HepG2 (cell line): ENCODE measurements around the gene NEBL. TPM values are rescaled to one million over a fixed set of nuclear protein-coding genes. Genes with fewer than 3 reads are reported as not detected.

ENCODE experiments used
- ATAC-seq: fragments of 200-7000 bp; cut with Tn5 transposase; 3 replicates; pipeline ENCODE4 v1.9.1; 2020; ENCODE audit warnings: mild to moderate bottlenecking, moderate library complexity
- BruUV-seq: library from RNA; stranded (reverse); fragments of 400-500 nt; replicated peaks from 2 replicates; lab custom pipeline; 2021; lab: Mats Ljungman, UMichigan
- CTCF ChIA-PET: fragments of 300-600 bp; formaldehyde crosslinking; extraction: SDS; loops from one replicate; lab custom pipeline; 2021; ENCODE audit warnings: low total read pairs, inconsistent platforms, low intra/inter-chr PET ratio; lab: Yijun Ruan, JAX
- POLR2A ChIA-PET: fragments of 350-600 bp; sonication (Branson Sonifier 250); formaldehyde crosslinking; loops from one replicate; lab custom pipeline; 2020; ENCODE audit warnings: antibody characterized with exemption, inconsistent platforms; lab: Yijun Ruan, JAX
- DNase-seq: peaks from one replicate; pipeline ENCODE4 v3.0.0-alpha.2; 2015; ENCODE audit warnings: low spot score
- FAIRE-seq: peaks from 3 replicates; lab custom pipeline; 2011; peaks lifted over from hg19 to GRCh38; lab: Jason Lieb, UNC
- H2AFZ ChIP-seq: one replicate; pipeline ENCODE4 v1.6.1; 2011; ENCODE audit warnings: low read length, inconsistent platforms
- H3K27ac ChIP-seq: fragments of 300-600 bp; 3 replicates; pipeline ENCODE4 v1.8.0; 2011; ENCODE audit warnings: mixed run types, mild to moderate bottlenecking, mixed read lengths, low read length, inconsistent platforms; ENCODE audit not compliant: insufficient read depth; ENCODE audit errors: extremely low read length
- H3K27me3 ChIP-seq, 2 experiments: fragments of 200-600 bp in 1 of 2; 2 replicates in 1 of 2; 3 replicates in 1 of 2; pipeline versions ENCODE4 v1.6.0 to v1.8.0; 2011; ENCODE audit warnings: low read length in 2 of 2, mild to moderate bottlenecking in 2 of 2, moderate library complexity in 2 of 2, inconsistent platforms in 1 of 2; ENCODE audit not compliant: insufficient read depth in 2 of 2, control insufficient read depth in 1 of 2
- H3K36me3 ChIP-seq, 2 experiments: fragments of 200-600 bp in 1 of 2; replicated peaks in 1 of 2; 2 replicates in 1 of 2; 3 replicates in 1 of 2; pipeline versions ENCODE4 v1.5.1 to v1.8.0; 2011; ENCODE audit warnings: low read length in 2 of 2, inconsistent platforms in 1 of 2; ENCODE audit not compliant: insufficient read depth in 2 of 2, control insufficient read depth in 1 of 2
- H3K4me1 ChIP-seq: 2 replicates; pipeline ENCODE4 v1.5.1; 2012; ENCODE audit warnings: low read length, inconsistent platforms; ENCODE audit not compliant: insufficient read depth
- H3K4me2 ChIP-seq: 2 replicates; pipeline ENCODE4 v1.6.0; 2011; ENCODE audit warnings: low read depth, low read length, inconsistent platforms
- H3K4me3 ChIP-seq, 3 experiments: fragments of 200-600 bp in 1 of 3; sonication (generic), shearing (Covaris generic) in 1 of 3; replicated peaks in 1 of 3; 2 replicates each; pipeline ENCODE4 v1.5.1; 2011 to 2016; ENCODE audit warnings: low read length in 3 of 3, inconsistent platforms in 2 of 3, low read depth in 2 of 3, mild to moderate bottlenecking in 2 of 3, control low read depth in 1 of 3, mixed read lengths in 1 of 3; ENCODE audit not compliant: insufficient read depth in 1 of 3
- H3K79me2 ChIP-seq: one replicate; pipeline ENCODE4 v1.6.1; 2011; ENCODE audit warnings: low read length, inconsistent platforms; ENCODE audit not compliant: insufficient read depth
- H3K9ac ChIP-seq: 2 replicates; pipeline ENCODE4 v1.6.0; 2011; ENCODE audit warnings: mild to moderate bottlenecking, low read depth, low read length, inconsistent platforms; ENCODE audit not compliant: insufficient read depth
- H3K9me3 ChIP-seq: 2 replicates; pipeline ENCODE4 v1.5.1; 2012; ENCODE audit warnings: mild to moderate bottlenecking, low read length
- H4K20me1 ChIP-seq: 2 replicates; pipeline ENCODE4 v1.6.0; 2011; ENCODE audit warnings: inconsistent platforms, mild to moderate bottlenecking, low read length, moderate library complexity; ENCODE audit not compliant: insufficient read depth
- CEBPB ChIP-seq: IDR thresholded peaks from 2 replicates; pipeline ENCODE4 v1.6.1; 2011; ENCODE audit warnings: low read depth, low read length, improper control_type of control experiment, borderline replicate concordance
- CEBPG ChIP-seq: IDR thresholded peaks from 2 replicates; pipeline ENCODE4 v1.6.1; 2016
- FOXA3 ChIP-seq: IDR thresholded peaks from 2 replicates; pipeline ENCODE4 v1.6.1; 2016; ENCODE audit warnings: missing genetic modification reagents, missing compliant biosample characterization
- MAFG ChIP-seq: sonication (generic); formaldehyde crosslinking; IDR thresholded peaks from 2 replicates; pipeline ENCODE4 v1.5.1; 2020; ENCODE audit warnings: mild to moderate bottlenecking, missing genetic modification reagents
- POLR2G ChIP-seq: fragments of 200-400 bp; formaldehyde crosslinking; IDR thresholded peaks from 2 replicates; pipeline ENCODE4 v1.6.1; 2018; ENCODE audit warnings: mild to moderate bottlenecking, low read depth, low read length, moderate library complexity
- SMAD1 ChIP-seq: sonication (generic); formaldehyde crosslinking; IDR thresholded peaks from 2 replicates; pipeline ENCODE4 v1.4.0; 2020; ENCODE audit warnings: missing genetic modification reagents, low read depth, mild to moderate bottlenecking, borderline replicate concordance
- ZNF263 ChIP-seq: sonication (generic); formaldehyde crosslinking; IDR thresholded peaks from 2 replicates; pipeline ENCODE4 v1.4.0; 2020; ENCODE audit warnings: missing genetic modification reagents
- ZNF367 ChIP-seq: sonication (generic); formaldehyde crosslinking; IDR thresholded peaks from 2 replicates; pipeline ENCODE4 v1.4.0; 2020; ENCODE audit warnings: missing genetic modification reagents, borderline replicate concordance
- ZNF883 ChIP-seq: sonication (generic); formaldehyde crosslinking; IDR thresholded peaks from 2 replicates; pipeline ENCODE4 v1.5.1; 2020; ENCODE audit warnings: mild to moderate bottlenecking, missing genetic modification reagents; ENCODE audit errors: not compliant biosample characterization
- whole genome bisulfite sequencing: methylation state at CpG from one replicate; pipeline ENCODE4 v1.1.6; 2017; ENCODE audit warnings: low lambda C conversion rate; 5-methylcytosine and 5-hydroxymethylcytosine counted together
- in situ Hi-C: cut with HindIII; loops from 2 replicates; pipeline ENCODE4 v1.10.0; 2017; ENCODE audit warnings: low pct_unique_long_range_greater_than_20kb; ENCODE audit not compliant: extremely low pct_ligation_motif_present
- intact Hi-C: fragments of 100-400 bp; cut with micrococcal nuclease; formaldehyde crosslinking; loops from one replicate; pipeline ENCODE4 v1.10.0; 2022; ENCODE audit not compliant: unreplicated experiment
- polyA plus RNA-seq, 8 experiments: library from polyadenylated mRNA; depleted of rRNA in 3 of 8; stranded (reverse) in 7 of 8; unstranded in 1 of 8; fragments of >200 nt; fragmentation: Illumina TruSeq in 4 of 8; extraction: Trizol in 4 of 8; gene quantifications; 2 replicates each; pipeline versions ENCODE4 v1.2.1 to v1.2.3, GENCODE V29; 2011 to 2016; ENCODE audit warnings: low read depth in 4 of 8, missing spikeins in 1 of 8, mixed read lengths in 1 of 8; ENCODE audit not compliant: insufficient read depth in 1 of 8
- small RNA-seq, 3 experiments: library from RNA; depleted of rRNA; stranded (forward); fragments of <200 nt; gene quantifications; one replicate each; pipeline ENCODE3, GENCODE V24; 2012; ENCODE audit warnings: low read depth in 2 of 3, low replicate concordance in 1 of 3; ENCODE audit not compliant: insufficient read length in 3 of 3, insufficient read depth in 2 of 3
- total RNA-seq, 5 experiments: library from RNA; depleted of rRNA; stranded (reverse); fragments of >200 nt; fragmentation: Illumina TruSeq; extraction: Trizol; gene quantifications; 2 replicates each; pipeline ENCODE4 v1.2.3, GENCODE V29; 2016; ENCODE audit warnings: low read depth in 1 of 5
- TF ChIP-seq, protein P1 (sequence below): sonication (generic); formaldehyde crosslinking; IDR thresholded peaks from 2 replicates; pipeline ENCODE4 v1.8.0; 2022; ENCODE audit warnings: low read depth, missing genetic modification reagents

The NEBL gene
- total and polyA plus RNA-seq, 2 of the 13 experiments (the other 11 are each of a cell fraction or from before 2014, with no cell fraction given), result not detected

DNA sequence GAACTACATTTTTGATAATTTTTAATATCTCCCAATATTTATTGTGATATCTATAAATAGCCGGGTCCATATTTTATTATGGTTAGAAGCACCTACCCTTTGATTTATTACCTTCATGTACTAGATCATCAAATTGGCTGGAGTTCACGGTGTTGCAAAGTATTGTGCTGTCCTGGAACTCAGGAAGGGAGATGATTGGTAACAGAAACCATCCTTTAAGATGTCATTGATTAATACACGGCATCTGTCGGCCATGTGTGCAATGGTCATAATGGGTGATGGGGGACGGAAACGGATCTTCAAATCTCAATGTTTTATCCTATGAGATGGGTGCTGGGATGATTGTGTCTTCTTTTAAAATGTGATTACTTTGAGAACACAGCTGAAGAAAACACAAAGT, 157.0 kb downstream of the NEBL start:
- in situ Hi-C loops, result no loop called here
- no peak for FAIRE-seq
- no peak overlapping the region for H3K9ac ChIP-seq
- no peaks in the 10 kb centered on the region for H3K36me3 ChIP-seq
- H4K20me1 ChIP-seq, result no peaks in the 10 kb centered on the region
- no peak for DNase-seq
- H3K27me3 ChIP-seq, result peaks cover 0 to 3% of the 10 kb centered on the region in 2 experiments; a peak in 1 of 5 replicates
- TF ChIP-seq FOXA3 (CRISPR knock-in tag), result no peak
- CTCF ChIA-PET, result no interaction called here
- no peaks in the 10 kb centered on the region for H3K9me3 ChIP-seq
- no peak overlapping the region for H3K4me3 ChIP-seq
- H3K4me2 ChIP-seq, result no peak overlapping the region
- no peaks in the 10 kb centered on the region for H3K79me2 ChIP-seq
- intact Hi-C loops, result no loop called here
- 24% methylated on average over 6 of the region's 6 CpGs for WGBS
- H2AFZ ChIP-seq, result no peak overlapping the region
- ATAC-seq, result no peak
- no TSS peak for BruUV-seq
- POLR2A ChIA-PET, result no interaction called here
- H3K4me1 ChIP-seq, result no peaks in the 10 kb centered on the region
- no peak overlapping the region for H3K27ac ChIP-seq

DNA sequence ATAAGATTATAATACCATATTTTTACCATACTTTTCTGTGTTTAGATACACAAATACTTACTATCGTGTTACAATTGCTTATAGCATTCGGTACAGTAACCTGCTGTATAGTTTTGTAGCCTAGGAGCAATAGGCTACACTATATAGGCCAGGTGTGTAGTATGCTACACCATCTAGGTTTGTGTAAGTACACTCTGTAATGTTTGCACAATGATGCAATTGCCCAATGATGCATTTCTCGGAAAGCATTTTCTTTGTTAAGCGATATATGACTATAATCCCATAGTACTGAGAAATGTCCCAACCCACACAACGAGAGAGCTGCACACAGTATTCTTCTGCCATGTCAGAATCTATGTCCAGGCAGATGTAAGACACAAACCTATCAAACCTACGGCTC, 160.0 kb downstream of the NEBL start:
- H3K9me3 ChIP-seq, result no peaks in the 10 kb centered on the region
- in situ Hi-C loops, result no loop called here
- CTCF ChIA-PET, result no interaction called here
- H2AFZ ChIP-seq, result no peak overlapping the region
- 1% methylated on average over 6 of the region's 6 CpGs for WGBS
- no peaks in the 10 kb centered on the region for H3K79me2 ChIP-seq
- H4K20me1 ChIP-seq, result no peaks in the 10 kb centered on the region
- FAIRE-seq (no peak), ATAC-seq (no peak), DNase-seq (no peak)
- H3K36me3 ChIP-seq, result no peaks in the 10 kb centered on the region
- H3K4me3 ChIP-seq, result no peak overlapping the region
- no peaks in the 10 kb centered on the region for H3K27me3 ChIP-seq
- H3K9ac ChIP-seq, result no peak overlapping the region
- no TSS peak for BruUV-seq
- intact Hi-C loops, result no loop called here
- no peak overlapping the region for H3K27ac ChIP-seq
- H3K4me1 ChIP-seq, result no peaks in the 10 kb centered on the region
- TF ChIP-seq ZNF263 (no peak), POLR2G (no peak), MAFG (CRISPR knock-in tag) (no peak), SMAD1 (CRISPR knock-in tag) (no peak), ZNF883 (CRISPR knock-in tag) (no peak), CEBPG (0 out of 2 replicates have a peak, but pooled peaks have one; percentile 39), ZNF367 (CRISPR knock-in tag) (no peak), CEBPB (peak; percentile 62; the same call in 1 of the 2 replicates)
- TF ChIP-seq, protein P1, sequence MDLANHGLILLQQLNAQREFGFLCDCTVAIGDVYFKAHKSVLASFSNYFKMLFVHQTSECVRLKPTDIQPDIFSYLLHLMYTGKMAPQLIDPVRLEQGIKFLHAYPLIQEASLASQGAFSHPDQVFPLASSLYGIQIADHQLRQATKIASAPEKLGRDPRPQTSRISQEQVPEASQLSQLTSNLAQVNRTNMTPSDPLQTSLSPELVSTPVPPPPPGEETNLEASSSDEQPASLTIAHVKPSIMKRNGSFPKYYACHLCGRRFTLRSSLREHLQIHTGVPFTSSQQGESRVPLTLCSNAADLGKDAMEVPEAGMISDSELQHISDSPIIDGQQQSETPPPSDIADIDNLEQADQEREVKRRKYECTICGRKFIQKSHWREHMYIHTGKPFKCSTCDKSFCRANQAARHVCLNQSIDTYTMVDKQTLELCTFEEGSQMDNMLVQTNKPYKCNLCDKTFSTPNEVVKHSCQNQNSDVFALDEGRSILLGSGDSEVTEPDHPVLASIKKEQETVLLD, result no peak
- TF ChIP-seq, all 625 proteins: peak for 2
- H3K4me2 ChIP-seq, result no peak overlapping the region
- POLR2A ChIA-PET, result no interaction called here

Small RNA genes within 50 kb of the gene (small RNA-seq; reads per million reads assigned to genes)
- 0 reads per million in 3 experiments for gene AL157398.1
- 0 reads per million in 3 experiments for gene MTND1P21
